Measurements from ENCODE around the gene KRTAP5-2.
A peak's percentile ranks its signal among the peaks of the same experiment; 100 is the strongest.

The KRTAP5-2 gene

GRCh38 chr11:1553808-1554594 lies 44.1 kb downstream of the KRTAP5-2 start:
- H3K4me1 ChIP-seq (ENCODE audit: control insufficient read depth, low read depth, low read length): no peaks in the 10 kb centered on the region

GRCh38 chr11:1549338-1550330 lies 48.5 kb downstream of the KRTAP5-2 start:
- H2BK15ac ChIP-seq (replicated peaks; ENCODE audit: low read depth): no peak overlapping the region
- H3K4me1 ChIP-seq (ENCODE audit: control insufficient read depth, low read depth, low read length): no peaks in the 10 kb centered on the region
- no peak overlapping the region for H3K4ac ChIP-seq (ENCODE audit: low read depth, low read length)
- H3K79me1 ChIP-seq (ENCODE audit: low read length): no peaks in the 10 kb centered on the region
- H3K23ac ChIP-seq (ENCODE audit: low read length): no peak overlapping the region
- no CpG with 5 or more reads among the region's 13 CpGs for WGBS (ENCODE audit: extremely low coverage, insufficient coverage, low lambda C conversion rate)
- H4K5ac ChIP-seq (ENCODE audit: low read length): no peak overlapping the region
- H3K18ac ChIP-seq (ENCODE audit: low read length): no peak overlapping the region
- H2BK120ac ChIP-seq (ENCODE audit: low read depth, low read length): no peak overlapping the region
- H2BK5ac ChIP-seq (ENCODE audit: low read length): no peak overlapping the region
- no peak overlapping the region for H3K9ac ChIP-seq (ENCODE audit: low read length)
- no peak overlapping the region for H3K27ac ChIP-seq (ENCODE audit: low read depth, low read length)
- peaks cover 22% of the 10 kb centered on the region for H3K27me3 ChIP-seq (ENCODE audit: insufficient read depth, low read length, poor library complexity)
- no peak overlapping the region for H2AK5ac ChIP-seq (ENCODE audit: low read length)
- no peak overlapping the region for H4K8ac ChIP-seq (ENCODE audit: low read depth, low read length)
- no peak overlapping the region for H3K56ac ChIP-seq (ENCODE audit: low read length)
- no peaks in the 10 kb centered on the region for H3K36me3 ChIP-seq (ENCODE audit: control insufficient read depth, insufficient read depth, low read length)
- no peak for DNase-seq
- H3K4me2 ChIP-seq (ENCODE audit: low read length): no peak overlapping the region
- H3K79me2 ChIP-seq (ENCODE audit: control insufficient read depth, insufficient read depth, low read length): no peaks in the 10 kb centered on the region
- no peak overlapping the region for H3K4me3 ChIP-seq (ENCODE audit: low read length)

More at GRCh38 chr11:1553808-1554594, 44.1 kb downstream of the KRTAP5-2 start:
- Histone ChIP-seq H3K27ac (ENCODE audit: low read depth, low read length) (no peak overlapping the region), H3K79me2 (ENCODE audit: control insufficient read depth, insufficient read depth, low read length) (no peaks in the 10 kb centered on the region), H2BK5ac (ENCODE audit: low read length) (no peak overlapping the region), H3K56ac (ENCODE audit: low read length) (peak overlapping the region; percentile 1), H3K79me1 (ENCODE audit: low read length) (no peaks in the 10 kb centered on the region), H4K5ac (ENCODE audit: low read length) (no peak overlapping the region), H2BK15ac (replicated peaks; ENCODE audit: low read depth) (no peak overlapping the region), H3K4me2 (ENCODE audit: low read length) (no peak overlapping the region), H4K8ac (ENCODE audit: low read depth, low read length) (no peak overlapping the region), H3K4ac (ENCODE audit: low read depth, low read length) (no peak overlapping the region), H3K9ac (ENCODE audit: low read length) (no peak overlapping the region), H2AK5ac (ENCODE audit: low read length) (no peak overlapping the region), H3K4me3 (ENCODE audit: low read length) (no peak overlapping the region), H3K18ac (ENCODE audit: low read length) (no peak overlapping the region), H3K36me3 (ENCODE audit: control insufficient read depth, insufficient read depth, low read length) (no peaks in the 10 kb centered on the region), H2BK120ac (ENCODE audit: low read depth, low read length) (no peak overlapping the region), H3K23ac (ENCODE audit: low read length) (no peak overlapping the region), H3K27me3 (ENCODE audit: insufficient read depth, low read length, poor library complexity) (peaks cover 15% of the 10 kb centered on the region)
- DNase-seq: peak; percentile 66
- no CpG with 5 or more reads among the region's 20 CpGs for WGBS (ENCODE audit: extremely low coverage, insufficient coverage, low lambda C conversion rate)

DNA sequence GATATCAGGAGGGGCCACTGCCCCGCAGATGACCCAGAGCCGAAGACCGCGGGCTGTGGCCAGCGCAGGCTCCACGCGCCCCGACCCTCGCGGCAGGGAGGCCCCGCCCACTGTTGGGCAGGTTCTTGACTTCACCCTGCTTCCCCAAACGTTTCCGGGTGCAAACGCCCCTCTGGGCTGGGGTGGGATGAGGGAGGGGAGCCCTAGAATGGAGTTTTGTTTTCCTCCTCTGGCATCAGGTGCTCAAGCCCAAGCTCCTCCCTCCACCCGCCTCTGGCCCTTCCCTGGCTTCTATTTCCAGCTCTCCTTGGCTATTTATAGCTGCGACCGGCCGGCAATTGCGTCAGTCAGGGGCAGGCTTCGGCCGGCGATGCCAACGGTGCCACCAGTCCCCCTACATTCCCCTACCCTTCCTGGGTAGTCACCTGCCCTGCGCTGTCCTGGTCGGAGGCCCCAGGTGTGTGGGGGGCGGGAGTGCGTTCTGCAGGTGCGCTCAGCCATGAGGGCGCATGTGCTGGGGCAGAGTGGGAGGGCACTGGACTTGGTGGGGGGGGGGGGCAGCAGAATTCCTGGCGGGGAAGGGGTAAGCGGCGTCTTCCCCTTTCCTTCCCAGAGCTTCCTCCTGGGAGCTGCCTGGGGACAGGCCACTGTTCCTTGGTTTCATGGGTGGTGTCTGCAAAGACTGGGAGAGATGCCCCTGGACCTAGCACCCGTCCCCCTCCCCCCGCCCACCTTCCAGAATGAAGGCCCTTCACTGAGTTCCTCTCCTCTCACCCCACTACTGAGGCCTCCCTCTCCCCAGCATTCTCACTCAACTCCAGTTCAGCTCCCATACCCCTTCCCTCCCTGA lies 49.6 kb downstream of the KRTAP5-2 start:
- H3K36me3 ChIP-seq (ENCODE audit: control insufficient read depth, insufficient read depth, low read length): no peaks in the 10 kb centered on the region
- H3K9ac ChIP-seq (ENCODE audit: low read length): no peak overlapping the region
- no peak overlapping the region for H3K4me3 ChIP-seq (ENCODE audit: low read length)
- H3K4ac ChIP-seq (ENCODE audit: low read depth, low read length): no peak overlapping the region
- no peaks in the 10 kb centered on the region for H3K79me2 ChIP-seq (ENCODE audit: control insufficient read depth, insufficient read depth, low read length)
- no peak overlapping the region for H3K27ac ChIP-seq (ENCODE audit: low read depth, low read length)
- no peak overlapping the region for H3K23ac ChIP-seq (ENCODE audit: low read length)
- no peak overlapping the region for H4K8ac ChIP-seq (ENCODE audit: low read depth, low read length)
- H4K5ac ChIP-seq (ENCODE audit: low read length): no peak overlapping the region
- DNase-seq: peak; percentile 56
- no peak overlapping the region for H3K18ac ChIP-seq (ENCODE audit: low read length)
- no peak overlapping the region for H3K56ac ChIP-seq (ENCODE audit: low read length)
- H3K27me3 ChIP-seq (ENCODE audit: insufficient read depth, low read length, poor library complexity): peaks cover 20% of the 10 kb centered on the region
- WGBS (ENCODE audit: extremely low coverage, insufficient coverage, low lambda C conversion rate): no CpG with 5 or more reads among the region's 34 CpGs
- no peak overlapping the region for H2BK5ac ChIP-seq (ENCODE audit: low read length)
- no peaks in the 10 kb centered on the region for H3K79me1 ChIP-seq (ENCODE audit: low read length)
- H2BK15ac ChIP-seq (replicated peaks; ENCODE audit: low read depth): no peak overlapping the region
- no peaks in the 10 kb centered on the region for H3K4me1 ChIP-seq (ENCODE audit: control insufficient read depth, low read depth, low read length)
- H2BK120ac ChIP-seq (ENCODE audit: low read depth, low read length): no peak overlapping the region
- no peak overlapping the region for H2AK5ac ChIP-seq (ENCODE audit: low read length)
- no peak overlapping the region for H3K4me2 ChIP-seq (ENCODE audit: low read length)

DNA sequence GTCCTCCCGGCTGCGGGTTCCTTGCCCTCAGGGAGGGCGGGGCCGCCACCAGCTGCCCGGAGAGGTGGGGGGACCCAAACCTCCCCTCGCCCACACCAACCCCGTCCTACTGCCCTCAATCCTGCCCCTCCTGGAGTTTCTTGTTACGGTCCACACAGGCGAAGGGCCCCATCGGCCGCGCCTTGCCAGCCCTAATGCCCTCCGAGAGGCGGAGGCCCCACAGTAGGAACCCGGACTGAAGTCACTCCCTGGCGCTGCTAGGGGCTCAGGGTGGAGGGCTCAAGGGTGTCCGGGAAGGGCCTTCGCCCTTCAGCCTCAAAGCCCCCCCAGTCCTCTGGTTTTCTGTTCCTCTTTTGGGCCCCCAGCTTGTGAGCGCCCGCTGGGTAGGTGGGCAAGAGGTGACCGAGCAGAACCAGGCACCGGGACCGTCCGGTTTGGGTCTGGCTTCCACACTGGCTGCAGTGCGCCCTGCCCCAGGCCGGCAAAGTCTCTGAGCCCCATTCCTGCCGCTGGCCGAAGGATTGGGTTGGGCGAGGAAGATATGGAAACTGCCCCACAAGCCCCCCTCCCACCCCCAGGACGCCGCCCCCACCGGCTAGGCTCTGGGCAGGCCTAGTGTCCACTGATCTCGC lies 50.5 kb downstream of the KRTAP5-2 start:
- Histone ChIP-seq H3K27me3 (ENCODE audit: insufficient read depth, low read length, poor library complexity) (peaks cover 18% of the 10 kb centered on the region), H3K4me3 (ENCODE audit: low read length) (no peak overlapping the region)

More for the DNA sequence above, 50.5 kb downstream of the KRTAP5-2 start:
- Histone ChIP-seq H4K5ac (ENCODE audit: low read length) (no peak overlapping the region), H3K4ac (ENCODE audit: low read depth, low read length) (no peak overlapping the region), H3K36me3 (ENCODE audit: control insufficient read depth, insufficient read depth, low read length) (no peaks in the 10 kb centered on the region), H3K56ac (ENCODE audit: low read length) (no peak overlapping the region), H3K79me2 (ENCODE audit: control insufficient read depth, insufficient read depth, low read length) (no peaks in the 10 kb centered on the region), H2AK5ac (ENCODE audit: low read length) (no peak overlapping the region), H3K4me1 (ENCODE audit: control insufficient read depth, low read depth, low read length) (no peaks in the 10 kb centered on the region), H3K18ac (ENCODE audit: low read length) (no peak overlapping the region), H2BK15ac (replicated peaks; ENCODE audit: low read depth) (no peak overlapping the region), H2BK120ac (ENCODE audit: low read depth, low read length) (no peak overlapping the region), H3K27ac (ENCODE audit: low read depth, low read length) (no peak overlapping the region), H3K9ac (ENCODE audit: low read length) (no peak overlapping the region), H3K79me1 (ENCODE audit: low read length) (no peaks in the 10 kb centered on the region), H4K8ac (ENCODE audit: low read depth, low read length) (no peak overlapping the region), H3K4me2 (ENCODE audit: low read length) (no peak overlapping the region), H3K23ac (ENCODE audit: low read length) (no peak overlapping the region), H2BK5ac (ENCODE audit: low read length) (no peak overlapping the region)
- no CpG with 5 or more reads among the region's 33 CpGs for WGBS (ENCODE audit: extremely low coverage, insufficient coverage, low lambda C conversion rate)
- no peak for DNase-seq

Measured in mesendoderm (in vitro differentiated cells).